ENCODE data around the gene RAB11A. TPM values are rescaled to one million over a fixed set of nuclear protein-coding genes. Genes with fewer than 3 reads are reported as not detected.

RAB11A gene
- total RNA-seq, 1 donor from 2014 or later = 482 TPM

GRCh38 chr15:65827065-65827464 lies 42.2 kb upstream of the RAB11A start:
- no peaks in the 10 kb centered on the region for H3K9me3 Mint-ChIP-seq
- H3K27ac Mint-ChIP-seq = no peak overlapping the region

GRCh38 chr15:65828585-65828984 lies 40.7 kb upstream of the RAB11A start:
- Histone ChIP-seq H3K4me1 (peaks cover 10% of the 10 kb centered on the region), H3K79me2 (ENCODE audit: low read depth) (no peaks in the 10 kb centered on the region), H3K9me3 (ENCODE audit: low read depth) (no peaks in the 10 kb centered on the region), H3F3A (ENCODE audit: low read depth) (peaks cover 14% of the 10 kb centered on the region), H3K36me3 (no peaks in the 10 kb centered on the region), H3K27me3 (no peaks in the 10 kb centered on the region), H2AFZ (replicated peaks) (no peak overlapping the region), H3K9ac (no peak overlapping the region), H3K4me3 (no peak overlapping the region), H4K20me1 (ENCODE audit: low read depth) (no peaks in the 10 kb centered on the region), H3K4me2 (no peak overlapping the region), H3K27ac (no peak overlapping the region)
- TF ChIP-seq EZH2 (IDR thresholded peaks at IDR 0.05) = no peak
- TF ChIP-seq CTCF (IDR thresholded peaks at IDR 0.05) = no peak
- no peak for TF ChIP-seq EZH2phosphoT487 (IDR thresholded peaks at IDR 0.05)
- DNase-seq (ENCODE audit: low spot score) = no peak
- H3K27me3 Mint-ChIP-seq (ENCODE audit: insufficient read depth, low read depth) = peaks cover 3% of the 10 kb centered on the region
- no peak overlapping the region for H3K4me3 Mint-ChIP-seq
- no peak overlapping the region for H3K27ac Mint-ChIP-seq
- H3K4me1 Mint-ChIP-seq = peaks cover 19% of the 10 kb centered on the region
- H3K9me3 Mint-ChIP-seq = no peaks in the 10 kb centered on the region
- no peaks in the 10 kb centered on the region for H3K36me3 Mint-ChIP-seq

More at GRCh38 chr15:65827065-65827464, 42.2 kb upstream of the RAB11A start:
- H3K79me2 ChIP-seq (ENCODE audit: low read depth) = no peaks in the 10 kb centered on the region
- H3K36me3 ChIP-seq = no peaks in the 10 kb centered on the region
- TF ChIP-seq EZH2phosphoT487 (IDR thresholded peaks at IDR 0.05) (no peak), CTCF (IDR thresholded peaks at IDR 0.05) (no peak), EZH2 (IDR thresholded peaks at IDR 0.05) (no peak)
- no peak overlapping the region for H3K27ac ChIP-seq
- peaks cover 5% of the 10 kb centered on the region for H3K4me1 Mint-ChIP-seq
- no peak overlapping the region for H3K4me3 Mint-ChIP-seq
- no peaks in the 10 kb centered on the region for H3K36me3 Mint-ChIP-seq
- H3K27me3 Mint-ChIP-seq (ENCODE audit: insufficient read depth, low read depth) = peaks cover 3% of the 10 kb centered on the region
- H3K27me3 ChIP-seq = no peaks in the 10 kb centered on the region
- no peak overlapping the region for H3K9ac ChIP-seq
- H3K4me3 ChIP-seq = no peak overlapping the region
- no peaks in the 10 kb centered on the region for H3F3A ChIP-seq (ENCODE audit: low read depth)
- H2AFZ ChIP-seq (replicated peaks) = peak overlapping the region; percentile 32
- H3K9me3 ChIP-seq (ENCODE audit: low read depth) = no peaks in the 10 kb centered on the region
- H3K4me2 ChIP-seq = no peak overlapping the region
- H3K4me1 ChIP-seq = no peaks in the 10 kb centered on the region
- peak; percentile 4 for DNase-seq (ENCODE audit: low spot score)
- H4K20me1 ChIP-seq (ENCODE audit: low read depth) = no peaks in the 10 kb centered on the region

GRCh38 chr15:65829130-65829764 lies 40.0 kb upstream of the RAB11A start:
- H3K79me2 ChIP-seq (ENCODE audit: low read depth) = no peaks in the 10 kb centered on the region
- H3F3A ChIP-seq (ENCODE audit: low read depth) = peaks cover 18% of the 10 kb centered on the region
- H3K4me1 Mint-ChIP-seq = peaks cover 23% of the 10 kb centered on the region
- H3K9me3 Mint-ChIP-seq = no peaks in the 10 kb centered on the region
- H3K4me3 ChIP-seq = no peak overlapping the region
- H2AFZ ChIP-seq (replicated peaks) = no peak overlapping the region
- H3K9ac ChIP-seq = no peak overlapping the region
- no peak overlapping the region for H3K4me2 ChIP-seq
- no peaks in the 10 kb centered on the region for H3K27me3 ChIP-seq
- peaks cover 6% of the 10 kb centered on the region for H3K27me3 Mint-ChIP-seq (ENCODE audit: insufficient read depth, low read depth)
- no peak overlapping the region for H3K4me3 Mint-ChIP-seq
- no peaks in the 10 kb centered on the region for H3K36me3 ChIP-seq
- TF ChIP-seq EZH2 (IDR thresholded peaks at IDR 0.05) (no peak), CTCF (IDR thresholded peaks at IDR 0.05) (peak; percentile 55)
- peaks cover 10% of the 10 kb centered on the region for H3K4me1 ChIP-seq
- DNase-seq (ENCODE audit: low spot score) = peak; percentile 16
- H3K36me3 Mint-ChIP-seq = no peaks in the 10 kb centered on the region
- no peaks in the 10 kb centered on the region for H4K20me1 ChIP-seq (ENCODE audit: low read depth)
- no peak overlapping the region for H3K27ac Mint-ChIP-seq
- H3K27ac ChIP-seq = no peak overlapping the region
- H3K9me3 ChIP-seq (ENCODE audit: low read depth) = no peaks in the 10 kb centered on the region

Measured in neural progenitor cell (in vitro differentiated cells).